Thyroid gland (tissue), 4 donors: ENCODE results near the gene ANKZF1.

Experiments
- POLR2A ChIP-seq, 2 donors: fragments of 450-650 bp; IDR thresholded peaks; one replicate each; pipeline ENCODE4 v1.6.1; 2017; ENCODE audit warnings: antibody characterized with exemption in 2 of 2, mild to moderate bottlenecking in 2 of 2, moderate library complexity in 1 of 2
- TF ChIP-seq, protein P1 (sequence below), 6 experiments: fragments of 200-600 bp in 3 of 6; fragments of 450-650 bp in 3 of 6; sonication (generic) in 3 of 6; IDR thresholded peaks; one replicate each; pipeline ENCODE4 v1.5.1; 2016 to 2019; ENCODE audit warnings: antibody characterized with exemption in 6 of 6, mild to moderate bottlenecking in 2 of 6, inconsistent platforms in 1 of 6, moderate library complexity in 1 of 6

DNA sequence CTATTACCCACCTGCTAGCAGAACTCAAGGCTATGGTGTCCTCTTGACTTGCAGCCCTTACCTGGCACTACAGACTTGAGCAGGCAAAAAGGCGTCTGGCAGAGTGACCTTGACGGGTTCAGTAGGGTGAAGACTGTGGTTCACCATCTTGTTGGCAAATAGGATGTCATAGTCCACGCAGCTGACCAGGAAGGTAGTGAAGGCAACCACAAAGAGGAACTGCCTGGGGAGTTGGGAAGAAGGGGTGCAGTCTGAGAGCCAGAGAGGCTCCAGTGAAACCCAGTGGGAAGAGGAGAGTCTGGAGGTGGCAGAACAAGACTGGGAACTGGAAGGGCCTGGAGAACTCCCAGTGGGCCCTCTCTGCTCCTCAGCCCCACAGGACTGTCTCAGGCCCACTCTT lies 4.3 kb upstream of the ANKZF1 start:
- TF ChIP-seq, protein P1, sequence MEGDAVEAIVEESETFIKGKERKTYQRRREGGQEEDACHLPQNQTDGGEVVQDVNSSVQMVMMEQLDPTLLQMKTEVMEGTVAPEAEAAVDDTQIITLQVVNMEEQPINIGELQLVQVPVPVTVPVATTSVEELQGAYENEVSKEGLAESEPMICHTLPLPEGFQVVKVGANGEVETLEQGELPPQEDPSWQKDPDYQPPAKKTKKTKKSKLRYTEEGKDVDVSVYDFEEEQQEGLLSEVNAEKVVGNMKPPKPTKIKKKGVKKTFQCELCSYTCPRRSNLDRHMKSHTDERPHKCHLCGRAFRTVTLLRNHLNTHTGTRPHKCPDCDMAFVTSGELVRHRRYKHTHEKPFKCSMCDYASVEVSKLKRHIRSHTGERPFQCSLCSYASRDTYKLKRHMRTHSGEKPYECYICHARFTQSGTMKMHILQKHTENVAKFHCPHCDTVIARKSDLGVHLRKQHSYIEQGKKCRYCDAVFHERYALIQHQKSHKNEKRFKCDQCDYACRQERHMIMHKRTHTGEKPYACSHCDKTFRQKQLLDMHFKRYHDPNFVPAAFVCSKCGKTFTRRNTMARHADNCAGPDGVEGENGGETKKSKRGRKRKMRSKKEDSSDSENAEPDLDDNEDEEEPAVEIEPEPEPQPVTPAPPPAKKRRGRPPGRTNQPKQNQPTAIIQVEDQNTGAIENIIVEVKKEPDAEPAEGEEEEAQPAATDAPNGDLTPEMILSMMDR (IDR thresholded peaks at IDR 0.05) = no peak
- TF ChIP-seq POLR2A (IDR thresholded peaks at IDR 0.05) = no peak
